Activated CD8-positive, alpha-beta memory T cell treated with anti-CD3 and anti-CD28 coated beads, Interleukin-2, amount 10 ng/mL, durations not matched to agents 7 days and 5 days (primary cell): ENCODE results near the gene VWA2. TPM values are rescaled to one million over a fixed set of nuclear protein-coding genes. Genes with fewer than 3 reads are reported as not detected.
"Not testable (repeated sequence)": the region's sequence is repeated elsewhere in the genome, so short reads cannot be mapped to it uniquely, and the experiment has no call there.

Source experiments
- ATAC-seq: fragments of 150-1000 bp; cut with Tn5 transposase; one replicate; pipeline ENCODE4 v1.10.0; 2021; ENCODE audit warnings: moderate library complexity
- CTCF ChIA-PET: fragments of 350-600 bp; sonication (Branson Sonifier 250); formaldehyde crosslinking; loops from one replicate; lab custom pipeline; 2021; ENCODE audit warnings: antibody characterized with exemption; lab: Charles Lee
- DNase-seq: peaks from one replicate; pipeline ENCODE4 v3.0.0-alpha.2; 2020
- H3K27ac Mint-ChIP-seq: one replicate; pipeline ENCODE4 v1.8.0; 2021; ENCODE audit warnings: mild to moderate bottlenecking, mixed read lengths
- H3K27me3 Mint-ChIP-seq: one replicate; pipeline ENCODE4 v1.8.0; 2021; ENCODE audit warnings: mixed read lengths
- H3K36me3 Mint-ChIP-seq: one replicate; pipeline ENCODE4 v1.8.0; 2021; ENCODE audit warnings: mild to moderate bottlenecking, mixed read lengths
- H3K4me1 Mint-ChIP-seq: one replicate; pipeline ENCODE4 v1.8.0; 2021; ENCODE audit warnings: mixed read lengths
- H3K4me3 Mint-ChIP-seq: one replicate; pipeline ENCODE4 v1.8.0; 2021; ENCODE audit warnings: mild to moderate bottlenecking, moderate library complexity, mixed read lengths
- H3K9me3 Mint-ChIP-seq: one replicate; pipeline ENCODE4 v1.8.0; 2022; ENCODE audit warnings: low read depth, mixed read lengths
- total RNA-seq, 2 experiments: library from RNA; stranded (reverse); gene quantifications; one replicate each; pipeline ENCODE4 v1.2.3, GENCODE V29; 2021

VWA2 gene
- total RNA-seq, 2 experiments from 2014 or later = not detected

- DNase-seq (no peak), ATAC-seq (no peak)
- CTCF ChIA-PET = no interaction called here
- Mint-ChIP-seq H3K9me3 (no peaks in the 10 kb centered on the region), H3K4me3 (no peak overlapping the region), H3K4me1 (peaks cover 3% of the 10 kb centered on the region), H3K27ac (no peak overlapping the region), H3K27me3 (no peaks in the 10 kb centered on the region), H3K36me3 (no peaks in the 10 kb centered on the region)
Measured at GRCh38 chr10:114328874-114329273, 89.8 kb downstream of the VWA2 start.

GRCh38 chr10:114329634-114330365 is 90.7 kb downstream of the VWA2 start:
- Mint-ChIP-seq H3K27me3 (peaks cover 4% of the 10 kb centered on the region), H3K36me3 (no peaks in the 10 kb centered on the region), H3K4me3 (no peak overlapping the region), H3K4me1 (peaks cover 10% of the 10 kb centered on the region), H3K9me3 (no peaks in the 10 kb centered on the region), H3K27ac (no peak overlapping the region)
- no peak for ATAC-seq
- CTCF ChIA-PET = no interaction called here
- no peak for DNase-seq

DNA sequence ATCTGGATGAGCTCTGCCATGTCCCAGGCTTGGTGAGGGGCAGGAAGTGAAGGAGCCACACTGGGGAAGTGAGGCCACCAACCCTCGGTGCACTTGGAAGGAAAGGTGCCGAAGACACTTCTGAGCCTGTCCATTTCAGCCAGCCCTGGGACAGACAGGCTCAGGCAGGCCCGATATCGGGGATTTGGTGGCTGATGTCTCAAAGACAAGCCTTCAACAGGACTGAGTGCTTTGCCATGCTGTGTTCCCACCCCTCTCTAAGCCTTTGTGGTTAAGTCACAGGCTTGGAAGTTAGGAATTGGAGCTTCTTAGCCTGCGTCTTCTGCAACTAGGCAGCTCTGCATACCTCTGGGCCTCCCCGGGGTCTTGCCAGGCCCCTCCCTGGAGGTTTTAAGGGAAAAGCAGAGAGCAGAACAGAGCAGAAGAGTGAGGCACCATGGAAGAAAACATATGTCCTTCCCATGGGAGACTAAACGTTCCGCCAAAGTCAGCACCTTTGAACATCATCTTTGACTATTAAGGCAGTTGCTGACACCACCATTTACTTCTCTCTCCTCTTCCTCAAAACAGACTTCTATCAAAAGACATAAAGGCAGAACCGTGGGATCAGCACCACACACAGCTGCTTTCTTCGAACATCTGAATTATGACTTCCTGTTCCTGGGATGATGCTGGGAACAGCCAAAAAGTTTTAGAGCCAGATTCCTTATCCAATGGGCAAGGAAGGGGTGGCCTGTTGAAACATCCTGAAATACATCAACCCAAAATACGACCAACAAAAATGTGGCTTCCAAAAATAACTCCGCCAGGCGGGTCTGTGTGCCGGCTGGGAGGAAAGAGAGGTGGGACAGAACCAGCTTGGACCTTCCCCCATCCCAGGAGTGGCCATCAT is 93.5 kb downstream of the VWA2 start:
- no peaks in the 10 kb centered on the region for H3K9me3 Mint-ChIP-seq
- CTCF ChIA-PET = interaction anchor here (1.3 kb wide), 1 partner anchor 29 kb away, joined by 4 read pairs; no protein-coding TSS in a partner anchor
- peaks cover 27% of the 10 kb centered on the region for H3K4me1 Mint-ChIP-seq
- DNase-seq (no peak), ATAC-seq (no peak)
- peaks cover 5% of the 10 kb centered on the region for H3K27me3 Mint-ChIP-seq
- no peaks in the 10 kb centered on the region for H3K36me3 Mint-ChIP-seq
- no peak overlapping the region for H3K27ac Mint-ChIP-seq
- H3K4me3 Mint-ChIP-seq = no peak overlapping the region

DNA sequence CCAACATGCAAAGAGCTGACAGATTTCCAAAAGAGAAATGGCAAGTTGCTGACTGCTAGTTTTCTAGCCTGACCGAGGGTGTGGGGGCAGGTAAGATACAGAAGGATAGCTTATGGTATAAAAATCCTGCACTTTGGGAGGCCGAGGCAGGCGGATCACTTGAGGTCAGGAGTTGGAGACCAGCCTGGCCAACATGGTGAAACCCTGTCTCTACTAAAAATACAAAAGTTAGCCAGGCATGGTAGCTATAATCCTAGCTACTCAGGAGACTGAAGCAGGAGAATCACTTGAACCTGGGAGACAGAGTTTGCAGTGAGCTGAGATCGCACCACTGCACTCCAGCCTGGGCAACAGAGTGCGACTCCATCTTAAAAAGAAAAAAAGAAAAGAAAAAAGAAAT is 94.4 kb downstream of the VWA2 start:
- DNase-seq, H3K27ac Mint-ChIP-seq, CTCF ChIA-PET, ATAC-seq, H3K9me3 Mint-ChIP-seq, H3K36me3 Mint-ChIP-seq, H3K4me3 Mint-ChIP-seq, H3K27me3 Mint-ChIP-seq: not testable (repeated sequence)
- H3K4me1 Mint-ChIP-seq = peaks cover 34% of the 10 kb centered on the region

GRCh38 chr10:114334301-114334700 is 95.2 kb downstream of the VWA2 start:
- no peak overlapping the region for H3K4me3 Mint-ChIP-seq
- no peaks in the 10 kb centered on the region for H3K36me3 Mint-ChIP-seq
- DNase-seq (no peak), ATAC-seq (peak; percentile 16)
- peaks cover 34% of the 10 kb centered on the region for H3K4me1 Mint-ChIP-seq
- CTCF ChIA-PET = no interaction called here
- H3K27ac Mint-ChIP-seq = no peak overlapping the region
- H3K27me3 Mint-ChIP-seq = peaks cover 5% of the 10 kb centered on the region
- no peaks in the 10 kb centered on the region for H3K9me3 Mint-ChIP-seq

GRCh38 chr10:114335614-114336013 is 96.6 kb downstream of the VWA2 start:
- H3K27ac Mint-ChIP-seq = no peak overlapping the region
- no peaks in the 10 kb centered on the region for H3K36me3 Mint-ChIP-seq
- no peaks in the 10 kb centered on the region for H3K9me3 Mint-ChIP-seq
- ATAC-seq = no peak
- no peak for DNase-seq
- CTCF ChIA-PET = no interaction called here
- peaks cover 31% of the 10 kb centered on the region for H3K4me1 Mint-ChIP-seq
- no peak overlapping the region for H3K4me3 Mint-ChIP-seq
- H3K27me3 Mint-ChIP-seq = peaks cover 5% of the 10 kb centered on the region

DNA sequence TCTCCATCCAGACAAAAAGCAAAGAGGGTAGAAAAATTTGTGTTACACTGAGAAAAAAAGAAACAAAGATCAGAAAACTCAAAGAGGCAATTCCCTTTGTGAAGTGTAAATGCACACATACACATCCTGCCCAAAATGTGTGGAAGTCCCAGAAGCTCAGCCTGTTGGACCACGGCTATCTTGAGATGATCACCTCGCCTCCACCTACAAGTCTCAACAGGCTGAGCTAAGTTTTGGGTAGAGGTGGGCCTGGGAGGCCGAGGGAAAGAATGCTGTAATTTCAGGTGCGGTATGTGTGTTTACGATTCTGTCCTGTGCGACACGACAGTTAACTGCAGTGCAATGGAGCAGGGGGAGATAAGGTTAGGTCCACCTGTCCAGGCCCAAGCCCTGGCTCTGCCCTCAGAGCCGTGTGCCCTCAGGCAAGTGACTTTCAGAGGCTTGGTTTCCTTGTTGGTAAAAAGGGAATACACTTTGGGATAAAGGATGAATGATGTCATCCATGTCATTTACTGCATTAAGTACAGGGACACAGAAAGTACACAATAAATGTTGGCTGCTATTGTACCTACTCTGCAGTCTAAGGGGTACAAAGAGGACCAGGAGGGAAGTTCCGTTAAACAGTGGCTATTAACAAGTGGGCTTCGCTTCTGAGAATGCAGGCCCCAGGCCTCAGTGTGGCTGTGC is 97.9 kb downstream of the VWA2 start:
- Mint-ChIP-seq H3K27me3 (peaks cover 8% of the 10 kb centered on the region), H3K9me3 (no peaks in the 10 kb centered on the region), H3K36me3 (no peaks in the 10 kb centered on the region), H3K27ac (no peak overlapping the region), H3K4me1 (peaks cover 31% of the 10 kb centered on the region), H3K4me3 (no peak overlapping the region)
- CTCF ChIA-PET = interaction anchor here (1.0 kb wide), 1 partner anchor 33 kb away, joined by 6 read pairs; no protein-coding TSS in a partner anchor
- DNase-seq (no peak), ATAC-seq (no peak)

- Mint-ChIP-seq H3K27ac (peak overlapping the region; percentile 34), H3K4me3 (no peak overlapping the region), H3K9me3 (no peaks in the 10 kb centered on the region), H3K27me3 (peaks cover 8% of the 10 kb centered on the region), H3K36me3 (no peaks in the 10 kb centered on the region), H3K4me1 (peaks cover 31% of the 10 kb centered on the region)
- DNase-seq = peak; percentile 52
- CTCF ChIA-PET = no interaction called here
- peak; percentile 65 for ATAC-seq
Measured at GRCh38 chr10:114337510-114338462, 98.7 kb downstream of the VWA2 start.

GRCh38 chr10:114340816-114341215 is 101.8 kb downstream of the VWA2 start:
- ATAC-seq (no peak), DNase-seq (no peak)
- Mint-ChIP-seq H3K4me3 (no peak overlapping the region), H3K27ac (no peak overlapping the region), H3K36me3 (no peaks in the 10 kb centered on the region), H3K27me3 (peaks cover 2% of the 10 kb centered on the region), H3K9me3 (no peaks in the 10 kb centered on the region), H3K4me1 (peaks cover 22% of the 10 kb centered on the region)
- CTCF ChIA-PET = no interaction called here

Other genes with a start within 250 kb of the VWA2 start
- 1 to 10 TPM; 2.3 to 2.8 TPM for gene ADRB1, start 195.4 kb upstream of the VWA2 start, total RNA-seq
- 10 to 100 TPM; 15.3 to 17.9 TPM for gene CCDC186, start 65.1 kb upstream of the VWA2 start, total RNA-seq
- under 1 TPM; 0.05 to 0.15 TPM for gene TDRD1, start 59.9 kb upstream of the VWA2 start, total RNA-seq
- 10 to 100 TPM in 1 of 2 experiments, 1 to 10 TPM in 1; 4.0 to 67.4 TPM for gene AFAP1L2, start 165.2 kb downstream of the VWA2 start, total RNA-seq